ACC112 (cell line): ENCODE measurements around the gene FCGR3B.
"Not testable (repeated sequence)": the region's sequence is repeated elsewhere in the genome, so short reads cannot be mapped to it uniquely, and the experiment has no call there.

Experiments used
- H2AFZ ChIP-seq: fragments of 200-600 bp; sonication (generic); one replicate; pipeline ENCODE4 v1.6.0; 2017; ENCODE audit warnings: antibody characterized with exemption, low read length; ENCODE audit not compliant: unreplicated experiment
- H3K27ac ChIP-seq: fragments of 200-600 bp; sonication (generic); 2 replicates; pipeline ENCODE4 v1.5.1; 2014; ENCODE audit warnings: low read depth, mild to moderate bottlenecking, antibody characterized with exemption, low read length, moderate library complexity
- H3K27me3 ChIP-seq: fragments of 200-600 bp; sonication (generic); 2 replicates; pipeline ENCODE4 v1.6.1; 2014; ENCODE audit warnings: mild to moderate bottlenecking, antibody characterized with exemption, low read length, moderate library complexity, mixed read lengths; ENCODE audit not compliant: insufficient read depth
- H3K36me3 ChIP-seq: fragments of 200-600 bp; sonication (generic); 2 replicates; pipeline ENCODE4 v1.6.1; 2016; ENCODE audit warnings: mild to moderate bottlenecking, antibody characterized with exemption, low read length, moderate library complexity, mixed read lengths; ENCODE audit not compliant: insufficient read depth
- H3K4me1 ChIP-seq: fragments of 200-600 bp; sonication (generic); one replicate; pipeline ENCODE4 v1.6.1; 2016; ENCODE audit warnings: low read length, mixed read lengths; ENCODE audit not compliant: insufficient read depth, unreplicated experiment, control insufficient read depth
- H3K4me3 ChIP-seq: fragments of 200-600 bp; sonication (generic); 2 replicates; pipeline ENCODE4 v1.5.1; 2014; ENCODE audit warnings: mild to moderate bottlenecking, low read depth, low read length
- H3K79me2 ChIP-seq: fragments of 200-600 bp; sonication (generic); one replicate; pipeline ENCODE4 v1.6.0; 2016; ENCODE audit warnings: low read length; ENCODE audit not compliant: control insufficient read depth, unreplicated experiment, insufficient read depth

Gene FCGR3B

DNA sequence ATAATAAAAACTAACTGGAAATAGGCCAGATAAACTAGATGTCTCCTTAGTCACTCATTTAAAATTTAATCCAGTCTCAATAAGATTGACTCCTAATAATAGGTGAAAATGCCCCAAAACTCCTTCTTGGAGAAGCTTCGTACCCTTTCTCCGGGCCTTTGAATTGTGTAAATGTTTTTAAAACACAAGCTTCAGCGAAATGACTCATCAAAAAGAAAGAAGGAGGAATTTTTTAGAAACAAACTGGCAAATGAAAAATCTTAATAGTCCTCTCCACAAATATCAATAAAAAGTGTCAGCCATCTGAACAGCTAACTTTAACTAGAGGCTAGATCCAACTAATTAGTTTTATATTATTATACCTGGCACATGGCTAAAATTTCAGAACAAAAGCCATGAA, 33.9 kb downstream of the FCGR3B start:
- not testable (repeated sequence) for H3K79me2 ChIP-seq, H2AFZ ChIP-seq, H3K4me3 ChIP-seq, H3K27ac ChIP-seq, H3K36me3 ChIP-seq, H3K4me1 ChIP-seq, H3K27me3 ChIP-seq

DNA sequence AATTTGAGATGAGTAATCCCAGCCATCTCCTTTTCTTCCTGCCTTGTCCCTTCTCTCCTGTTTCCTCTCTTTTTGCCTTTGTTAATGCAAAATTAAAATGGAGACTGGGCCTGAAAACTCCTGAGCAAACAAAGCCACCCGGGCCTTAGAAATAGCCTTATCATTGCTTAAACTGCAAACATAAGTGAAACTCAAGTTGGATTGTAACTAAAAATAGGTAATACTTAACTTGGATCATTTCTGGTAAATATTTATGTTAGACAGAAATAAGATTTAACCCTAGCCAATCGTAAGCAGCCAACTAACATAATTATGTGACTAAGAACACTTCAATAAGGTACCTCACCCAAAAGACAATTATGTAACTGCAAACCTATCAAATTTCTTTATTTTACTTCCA, 35.4 kb downstream of the FCGR3B start:
- not testable (repeated sequence) for H2AFZ ChIP-seq, H3K4me3 ChIP-seq, H3K27me3 ChIP-seq, H3K4me1 ChIP-seq, H3K27ac ChIP-seq, H3K79me2 ChIP-seq, H3K36me3 ChIP-seq

DNA sequence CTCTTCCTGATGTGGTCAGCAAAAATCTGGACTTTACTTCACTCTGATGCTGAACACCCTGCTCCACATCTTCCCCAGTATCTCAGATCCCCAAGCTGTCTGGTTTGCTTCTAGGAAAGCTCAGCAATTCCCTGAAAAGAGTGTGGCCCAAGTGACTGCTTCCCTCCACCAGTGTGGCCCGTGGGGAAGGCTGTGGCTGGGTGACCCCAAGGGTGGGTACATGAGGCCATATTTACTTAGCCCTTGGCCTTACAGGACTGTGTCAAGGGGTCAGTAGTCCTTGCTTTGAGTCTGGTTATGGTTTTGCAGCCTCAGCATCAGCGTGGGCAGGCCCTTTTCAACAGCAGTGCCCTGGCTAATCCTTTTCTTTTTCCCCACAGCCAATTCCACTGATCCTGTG, 35.8 kb downstream of the FCGR3B start:
- H2AFZ ChIP-seq, H3K4me1 ChIP-seq, H3K79me2 ChIP-seq, H3K27ac ChIP-seq, H3K27me3 ChIP-seq, H3K36me3 ChIP-seq, H3K4me3 ChIP-seq: not testable (repeated sequence)

DNA sequence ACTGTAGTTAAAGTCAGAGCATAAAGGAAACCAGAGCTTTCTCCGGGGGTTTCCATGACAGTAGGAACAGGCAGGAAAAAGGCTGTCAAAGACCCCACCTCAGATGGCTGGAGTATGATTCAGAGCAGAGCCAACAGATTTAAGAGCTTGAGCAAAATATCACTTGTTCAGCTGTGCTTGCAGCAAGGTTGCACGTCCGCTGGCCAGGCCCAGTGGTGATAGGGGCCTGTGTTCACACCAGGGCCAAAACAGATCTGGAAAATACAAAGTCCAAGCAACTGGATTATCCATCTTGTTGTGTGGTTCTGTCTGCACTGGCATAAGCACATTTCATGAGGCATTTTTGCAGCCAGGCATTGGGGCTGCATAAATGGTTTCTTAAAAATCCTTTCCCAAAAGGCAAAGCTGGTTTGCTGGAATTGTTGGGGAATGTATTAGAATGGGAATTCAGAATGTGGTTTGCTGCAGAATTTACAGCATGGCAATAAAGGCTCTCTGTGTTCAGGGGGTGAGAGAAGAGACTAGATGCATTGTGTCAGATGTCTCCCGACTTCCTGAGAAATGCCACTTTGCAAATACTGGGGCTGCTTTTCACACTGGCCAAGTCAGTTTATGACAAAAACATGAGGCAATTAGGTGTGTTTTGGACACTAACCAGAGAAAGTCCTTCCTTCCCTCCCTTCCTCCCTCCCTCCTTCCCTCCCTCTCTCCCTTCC, 36.5 kb downstream of the FCGR3B start:
- H3K4me3 ChIP-seq, H3K79me2 ChIP-seq: not testable (repeated sequence)

DNA sequence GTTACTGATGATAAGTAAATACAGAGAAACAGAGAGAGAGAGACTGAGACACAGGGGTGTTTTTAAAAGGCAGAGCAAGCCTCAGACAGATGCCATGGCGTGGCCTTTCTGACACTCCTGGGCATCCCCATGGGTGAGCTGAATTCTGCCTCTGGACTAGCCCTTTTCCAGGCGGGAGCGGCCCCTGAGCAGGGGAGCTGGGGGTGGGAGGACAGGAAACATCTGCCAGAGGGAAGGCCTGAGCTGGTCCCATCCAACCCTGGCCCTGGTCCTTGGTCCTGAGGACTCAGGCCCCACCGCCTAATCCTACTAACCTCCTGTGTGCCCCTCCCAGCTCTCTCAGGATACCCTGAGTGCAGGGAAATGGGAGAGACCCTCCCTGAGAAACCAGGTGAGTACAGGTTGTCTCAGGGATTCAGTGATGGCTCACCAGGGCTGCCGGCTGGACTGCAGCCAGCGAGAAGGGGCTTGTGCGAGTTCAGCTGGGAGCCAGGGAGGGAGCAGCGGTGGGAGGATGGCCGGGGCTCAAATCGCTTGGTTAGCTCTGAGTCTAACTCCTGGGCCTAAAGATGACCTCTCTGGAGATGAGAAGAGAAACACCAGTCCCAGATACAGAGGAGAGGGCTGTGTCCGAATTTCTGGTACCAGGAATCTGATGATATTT, 37.8 kb downstream of the FCGR3B start:
- not testable (repeated sequence) for H2AFZ ChIP-seq, H3K79me2 ChIP-seq, H3K27ac ChIP-seq, H3K4me1 ChIP-seq, H3K27me3 ChIP-seq, H3K36me3 ChIP-seq, H3K4me3 ChIP-seq

More for the DNA sequence above, 36.5 kb downstream of the FCGR3B start:
- H3K36me3 ChIP-seq, H3K27me3 ChIP-seq, H3K27ac ChIP-seq, H2AFZ ChIP-seq, H3K4me1 ChIP-seq: not testable (repeated sequence)

DNA sequence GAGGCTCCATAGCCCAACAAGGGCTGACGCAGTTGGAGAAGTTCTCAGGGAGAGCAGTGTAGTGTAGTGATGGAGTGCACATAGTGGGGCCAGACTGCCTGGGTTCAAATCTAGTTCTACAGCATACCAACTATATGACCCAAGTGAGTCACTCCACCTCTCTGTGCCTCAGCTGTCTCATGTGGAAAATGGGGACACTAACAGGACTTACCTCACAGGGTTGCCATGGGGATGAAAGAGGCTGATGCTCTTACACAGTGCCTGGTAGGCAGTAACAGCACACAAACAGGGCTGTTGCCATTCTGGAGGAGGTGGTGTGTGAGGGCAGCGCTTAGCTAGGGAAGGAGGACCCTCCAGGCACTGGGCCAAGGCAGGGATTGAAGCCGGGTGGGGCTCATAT, 38.4 kb downstream of the FCGR3B start:
- H3K27me3 ChIP-seq, H3K79me2 ChIP-seq, H3K4me3 ChIP-seq, H3K36me3 ChIP-seq, H3K27ac ChIP-seq, H2AFZ ChIP-seq, H3K4me1 ChIP-seq: not testable (repeated sequence)

DNA sequence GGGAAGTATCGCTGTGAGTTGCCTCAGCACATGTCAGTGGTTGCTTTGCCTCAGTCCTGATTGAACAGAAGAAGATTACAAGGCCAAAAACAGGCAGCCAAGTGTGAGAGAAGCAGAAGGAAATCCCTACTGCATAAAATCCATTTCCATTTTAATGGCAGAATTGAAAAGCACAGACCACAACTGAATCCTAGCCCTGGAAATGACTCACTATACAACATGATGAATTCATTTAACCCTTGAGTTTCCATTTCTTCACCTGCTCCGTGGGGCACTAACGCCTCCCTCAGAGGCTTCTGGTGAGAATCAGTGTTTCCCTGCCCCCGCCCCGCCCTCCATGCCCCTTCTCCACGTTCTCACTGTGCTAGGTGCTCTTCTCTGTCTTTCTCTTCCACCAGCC, 41.1 kb downstream of the FCGR3B start:
- not testable (repeated sequence) for H3K79me2 ChIP-seq, H2AFZ ChIP-seq, H3K27ac ChIP-seq, H3K4me3 ChIP-seq, H3K36me3 ChIP-seq, H3K27me3 ChIP-seq, H3K4me1 ChIP-seq

DNA sequence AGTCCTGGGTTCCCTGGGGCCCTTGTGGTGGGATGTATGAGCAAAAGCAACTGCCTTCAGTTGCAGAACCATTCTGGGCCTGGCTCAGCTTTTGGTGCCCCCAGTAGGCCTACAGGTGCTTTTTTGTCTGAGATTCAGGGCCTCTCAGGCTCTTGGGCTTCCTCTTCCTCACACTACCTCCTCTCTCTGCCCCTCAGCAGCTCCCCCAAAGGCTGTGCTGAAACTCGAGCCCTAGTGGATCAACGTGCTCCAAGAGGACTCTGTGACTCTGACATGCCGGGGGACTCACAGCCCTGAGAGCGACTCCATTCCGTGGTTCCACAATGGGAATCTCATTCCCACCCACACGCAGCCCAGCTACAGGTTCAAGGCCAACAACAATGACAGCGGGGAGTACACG, 41.6 kb downstream of the FCGR3B start:
- not testable (repeated sequence) for H3K27ac ChIP-seq, H3K4me1 ChIP-seq, H3K36me3 ChIP-seq, H2AFZ ChIP-seq, H3K4me3 ChIP-seq, H3K79me2 ChIP-seq, H3K27me3 ChIP-seq

DNA sequence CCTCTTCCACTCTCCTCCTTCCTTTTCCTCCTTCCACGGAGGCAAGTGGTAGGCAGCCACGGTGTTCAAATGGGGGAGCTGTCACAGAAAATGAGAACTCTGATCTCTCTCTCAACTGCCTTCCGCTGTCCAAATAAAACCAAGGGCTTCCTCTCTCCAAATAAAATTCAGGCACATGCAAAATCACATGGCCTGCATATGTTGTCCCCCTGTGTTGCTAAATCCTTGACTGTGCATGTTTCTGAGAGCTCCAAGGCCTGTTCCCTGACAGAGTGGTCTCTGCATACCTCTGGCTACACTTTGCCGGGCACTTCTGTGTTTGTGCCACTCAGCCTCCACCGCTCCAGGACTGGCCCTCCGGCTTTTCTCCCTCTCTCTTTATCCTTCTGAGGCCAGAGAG, 42.4 kb downstream of the FCGR3B start:
- not testable (repeated sequence) for H3K27ac ChIP-seq, H3K36me3 ChIP-seq, H3K4me1 ChIP-seq, H3K79me2 ChIP-seq, H2AFZ ChIP-seq, H3K27me3 ChIP-seq, H3K4me3 ChIP-seq

DNA sequence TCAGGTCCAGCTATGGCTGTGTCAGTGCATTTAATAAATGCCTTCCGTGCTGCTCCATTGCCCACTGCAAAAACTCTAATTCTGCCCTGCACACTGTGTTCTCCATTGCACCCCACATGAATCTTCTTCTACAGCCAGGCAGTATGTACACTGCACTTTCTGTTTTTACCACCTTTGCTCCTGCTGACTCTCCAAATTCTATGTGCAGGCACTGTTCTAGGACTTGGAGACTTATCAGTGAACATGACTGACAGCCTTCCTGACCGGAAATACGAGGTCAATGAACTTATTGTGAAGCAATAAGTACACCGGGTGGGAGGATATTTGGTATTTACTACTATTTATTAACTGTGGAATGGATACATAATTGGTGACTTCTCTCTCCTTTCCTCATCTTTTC, 48.1 kb downstream of the FCGR3B start:
- H3K79me2 ChIP-seq, H3K4me3 ChIP-seq, H2AFZ ChIP-seq, H3K27me3 ChIP-seq, H3K36me3 ChIP-seq, H3K27ac ChIP-seq, H3K4me1 ChIP-seq: not testable (repeated sequence)

DNA sequence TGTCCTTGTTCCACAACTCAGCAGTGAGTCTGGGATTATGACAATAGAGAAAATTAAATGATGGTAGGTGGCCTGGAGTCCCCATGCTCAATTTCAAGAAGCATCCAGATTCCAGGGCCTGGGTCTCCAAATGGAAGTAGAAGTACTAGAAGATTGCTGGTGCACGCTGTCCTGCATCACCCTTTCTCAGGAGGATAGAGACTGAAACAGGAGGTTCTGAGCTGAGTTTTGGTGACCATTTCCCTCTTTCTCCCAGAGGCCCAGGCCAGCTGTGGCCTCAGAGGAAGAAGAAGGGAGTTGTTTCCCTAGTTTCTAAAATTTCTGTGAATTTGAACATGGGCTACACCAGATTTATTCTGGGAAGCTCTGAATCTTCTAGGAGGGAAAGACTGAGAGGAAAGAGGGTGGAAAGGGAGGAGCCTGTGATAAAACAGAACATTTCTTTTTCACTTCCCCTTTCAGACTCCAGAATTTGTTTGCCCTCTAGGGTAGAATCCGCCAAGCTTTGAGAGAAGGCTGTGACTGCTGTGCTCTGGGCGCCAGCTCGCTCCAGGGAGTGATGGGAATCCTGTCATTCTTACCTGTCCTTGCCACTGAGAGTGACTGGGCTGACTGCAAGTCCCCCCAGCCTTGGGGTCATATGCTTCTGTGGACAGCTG, 50.0 kb downstream of the FCGR3B start:
- H2AFZ ChIP-seq, H3K79me2 ChIP-seq, H3K27ac ChIP-seq, H3K36me3 ChIP-seq, H3K27me3 ChIP-seq, H3K4me3 ChIP-seq, H3K4me1 ChIP-seq: not testable (repeated sequence)
